HG03565 (cell line): Measurements from ENCODE around the gene ZNF185.

Experiments
- ATAC-seq: cut with Tn5 transposase; IDR thresholded peaks from one replicate; pipeline ENCODE4 v1.9.1; 2021; ENCODE audit warnings: mild to moderate bottlenecking, moderate library complexity; ENCODE audit not compliant: unreplicated experiment

The ZNF185 gene

GRCh38 chrX:152895121-152895520 is 2.7 kb upstream of the ZNF185 start:
- no peak for ATAC-seq

- no peak for ATAC-seq
Observed at GRCh38 chrX:152895724-152896420, 2.0 kb upstream of the ZNF185 start.

GRCh38 chrX:152896450-152896849 is 1.4 kb upstream of the ZNF185 start:
- no peak for ATAC-seq

GRCh38 chrX:152898442-152898841 is 575 bp downstream of the ZNF185 start:
- ATAC-seq = no peak

- ATAC-seq = no peak
Observed at GRCh38 chrX:152899111-152899873, 1.4 kb downstream of the ZNF185 start.

GRCh38 chrX:152899874-152900719 is 2.2 kb downstream of the ZNF185 start:
- ATAC-seq = no peak

- no peak for ATAC-seq
Observed at GRCh38 chrX:152900937-152901445, 3.1 kb downstream of the ZNF185 start.

GRCh38 chrX:152901816-152902501 is 4.1 kb downstream of the ZNF185 start:
- ATAC-seq = no peak

GRCh38 chrX:152902502-152902820 is 4.6 kb downstream of the ZNF185 start:
- ATAC-seq = no peak

- no peak for ATAC-seq
Observed at GRCh38 chrX:152903589-152903988, 5.7 kb downstream of the ZNF185 start.

GRCh38 chrX:152904151-152905080 is 6.5 kb downstream of the ZNF185 start:
- no peak for ATAC-seq

- ATAC-seq = no peak
Observed at GRCh38 chrX:152905081-152905420, 7.2 kb downstream of the ZNF185 start.

- ATAC-seq = no peak
Observed at GRCh38 chrX:152907084-152907651, 9.3 kb downstream of the ZNF185 start.

- no peak for ATAC-seq
Observed at GRCh38 chrX:152908486-152908885, 10.6 kb downstream of the ZNF185 start.

- peak; percentile 65 for ATAC-seq
Observed at GRCh38 chrX:152910018-152910417, 12.2 kb downstream of the ZNF185 start.

- no peak for ATAC-seq
Observed at GRCh38 chrX:152912106-152912505, 14.2 kb downstream of the ZNF185 start.

GRCh38 chrX:152912641-152913040 is 14.8 kb downstream of the ZNF185 start:
- ATAC-seq = no peak

GRCh38 chrX:152913346-152913745 is 15.5 kb downstream of the ZNF185 start:
- ATAC-seq = no peak

- no peak for ATAC-seq
Observed at GRCh38 chrX:152913910-152914309, 16.0 kb downstream of the ZNF185 start.
